NCI-H1436 (cell line): ENCODE data around the gene ATP6V1G3.
"Not testable (repeated sequence)": the region's sequence is repeated elsewhere in the genome, so short reads cannot be mapped to it uniquely, and the experiment has no call there.

Source experiments
- DNase-seq: peaks from one replicate; lab custom pipeline; 2025; lab: John Stamatoyannopoulos, UW

ATP6V1G3 gene

DNA sequence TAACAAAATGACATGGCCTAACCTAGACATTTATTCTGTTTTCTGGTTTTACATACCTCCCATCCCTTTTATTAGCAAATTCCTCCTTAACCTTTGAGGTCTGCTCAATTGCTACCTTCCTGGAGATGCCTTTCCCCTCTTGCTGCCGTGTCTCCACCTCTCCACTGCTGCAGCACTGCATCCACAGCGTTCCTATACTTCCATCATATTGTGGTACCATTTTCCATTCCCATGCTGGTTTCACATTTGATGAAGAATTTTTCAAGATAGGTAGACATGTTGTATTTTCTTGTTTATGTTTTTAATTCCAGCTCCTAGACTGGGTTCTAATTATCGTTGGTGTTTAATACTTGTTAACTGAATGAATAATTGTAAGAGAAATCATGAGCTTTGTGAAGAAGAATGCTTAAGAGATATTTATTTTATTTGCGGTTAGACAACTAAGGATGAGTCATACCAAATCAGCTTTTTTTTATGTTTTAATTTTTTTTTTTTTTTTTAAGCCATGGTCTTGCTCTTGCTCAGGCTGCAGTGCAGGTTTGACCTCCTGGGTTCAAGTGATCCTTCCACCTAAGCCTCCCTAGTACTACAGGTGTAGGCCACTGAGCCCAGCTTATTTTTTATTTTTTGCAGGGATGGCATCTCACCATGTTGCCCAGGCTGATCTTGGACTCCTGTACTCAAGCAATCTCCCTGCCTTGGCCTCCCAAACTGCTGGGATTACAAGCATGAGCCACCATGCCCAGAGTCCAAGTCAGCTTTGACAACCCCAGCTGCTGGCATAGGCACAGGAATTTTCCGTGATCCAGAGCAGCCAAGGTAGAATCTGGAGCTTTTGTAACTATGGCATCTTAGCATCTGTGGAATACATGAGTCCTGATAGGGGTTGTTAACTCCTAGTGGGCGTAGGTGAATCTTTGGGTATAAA is 44.0 kb downstream of the ATP6V1G3 start:
- no peak for DNase-seq

DNA sequence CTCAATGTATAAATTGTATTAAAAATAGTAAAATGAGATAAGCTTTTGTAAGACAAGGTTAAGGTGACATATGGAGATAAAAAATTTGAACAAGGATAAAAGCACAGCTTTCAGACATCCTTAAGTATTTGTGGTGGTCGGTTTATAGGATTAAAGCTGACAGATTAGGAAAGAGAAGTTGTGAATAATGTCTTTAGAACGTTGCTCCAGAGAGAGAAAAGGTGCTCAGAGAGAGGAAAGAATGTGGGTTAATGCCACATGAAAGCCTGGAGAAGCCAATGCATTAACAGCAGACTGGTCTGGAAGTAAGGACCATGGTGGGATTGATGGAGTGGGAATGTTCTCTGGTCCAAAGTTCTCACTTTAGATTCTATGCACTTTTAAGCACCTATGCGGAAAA is 44.8 kb downstream of the ATP6V1G3 start:
- DNase-seq: no peak

DNA sequence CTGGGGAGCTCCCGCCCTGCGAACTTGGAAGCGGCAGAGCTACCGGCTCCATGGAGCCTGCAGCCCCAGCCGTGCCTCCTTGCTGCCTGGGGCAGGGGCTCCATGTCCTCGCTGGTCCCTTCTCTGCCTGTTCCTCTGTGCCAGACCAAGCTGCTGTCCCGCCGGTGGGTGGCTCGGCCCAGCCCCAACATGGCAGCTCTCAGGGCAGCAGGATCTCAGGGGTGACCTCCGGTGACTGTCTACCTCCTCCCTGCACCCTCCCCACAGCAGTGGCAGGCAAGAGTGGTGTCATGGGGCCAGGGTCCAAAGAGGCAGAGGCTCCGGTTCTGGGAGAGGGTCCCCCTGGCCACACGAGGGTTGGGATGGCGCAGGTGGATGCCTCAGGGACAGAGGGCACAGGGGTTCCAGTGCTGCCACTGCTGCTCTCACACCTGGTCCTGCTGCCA is 45.8 kb downstream of the ATP6V1G3 start:
- DNase-seq: no peak

DNA sequence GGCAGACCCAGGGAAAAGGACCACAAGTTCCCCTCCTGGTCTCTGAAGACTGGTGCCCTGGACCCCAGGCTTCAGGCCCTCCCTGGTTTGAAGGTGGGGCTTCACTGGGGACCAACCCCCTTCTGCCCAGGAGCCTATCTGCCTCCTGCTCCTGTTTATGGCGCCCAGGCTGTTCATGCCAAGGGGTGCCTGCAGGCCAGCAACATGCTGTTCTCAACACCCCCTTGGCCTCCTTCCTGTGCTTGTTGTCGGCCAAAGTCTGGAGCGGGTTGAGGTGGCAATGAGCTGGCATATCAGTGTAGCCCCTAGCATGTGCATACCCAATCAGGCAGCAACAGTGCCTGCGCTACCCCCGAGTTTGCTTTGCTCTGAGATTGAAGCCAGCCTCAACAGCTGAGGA is 46.3 kb downstream of the ATP6V1G3 start:
- no peak for DNase-seq

DNA sequence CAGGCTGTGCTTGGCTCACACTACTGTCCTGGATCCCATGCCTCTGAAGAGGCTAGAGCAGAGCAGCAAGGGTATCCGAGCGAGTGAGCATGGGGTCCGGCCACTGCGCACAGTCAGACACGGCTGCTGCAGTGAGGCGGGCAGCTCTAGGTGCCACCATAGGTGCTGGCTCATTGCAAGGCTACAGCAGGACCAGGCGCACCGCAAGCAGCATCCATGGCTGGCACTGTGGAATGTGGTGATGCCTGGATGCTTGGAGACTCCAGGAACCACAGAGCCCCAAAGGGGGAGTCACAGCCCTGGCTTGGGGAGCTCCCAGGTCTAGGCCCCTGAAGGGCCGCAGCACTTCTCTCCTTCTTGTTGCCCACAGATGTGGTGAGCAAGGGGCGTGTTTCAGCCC is 47.2 kb downstream of the ATP6V1G3 start:
- DNase-seq: no peak

DNA sequence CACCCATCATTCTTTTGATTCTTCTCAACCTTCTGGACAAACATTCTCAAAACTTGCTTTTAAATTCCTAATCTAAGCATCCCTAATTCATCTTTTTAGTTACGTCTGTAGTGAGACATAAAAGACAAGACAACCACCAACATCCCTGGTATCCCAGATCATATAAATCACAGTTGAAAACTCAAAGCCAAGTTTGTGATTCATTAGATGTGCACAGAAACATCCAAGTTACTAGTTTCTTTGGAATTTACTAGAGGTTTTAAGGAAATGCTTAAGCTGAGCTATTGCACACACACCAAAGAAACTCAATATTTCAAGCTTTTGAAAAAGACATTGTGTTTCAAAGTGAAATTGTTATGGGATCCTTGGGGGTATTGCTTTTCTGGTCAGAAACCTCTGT is 47.6 kb downstream of the ATP6V1G3 start:
- no peak for DNase-seq

DNA sequence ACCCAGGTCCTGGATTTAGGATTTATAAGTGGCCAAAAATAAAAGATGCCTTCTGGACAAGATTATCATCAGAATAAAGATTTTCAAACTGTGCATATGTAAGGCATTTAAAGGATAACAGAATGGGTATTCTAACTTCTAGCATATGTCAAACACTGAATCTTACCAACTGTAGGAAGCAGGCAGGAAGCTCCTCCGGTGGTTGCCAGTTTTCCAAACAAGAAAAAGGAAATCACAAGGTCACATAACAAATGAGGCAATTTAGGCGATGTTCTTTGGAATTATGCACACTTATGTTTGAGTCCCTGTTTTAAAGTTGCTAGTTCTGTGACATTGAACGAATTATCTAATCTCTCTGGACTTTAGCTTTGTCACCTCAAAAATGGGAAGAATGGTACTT is 48.9 kb downstream of the ATP6V1G3 start:
- no peak for DNase-seq

DNA sequence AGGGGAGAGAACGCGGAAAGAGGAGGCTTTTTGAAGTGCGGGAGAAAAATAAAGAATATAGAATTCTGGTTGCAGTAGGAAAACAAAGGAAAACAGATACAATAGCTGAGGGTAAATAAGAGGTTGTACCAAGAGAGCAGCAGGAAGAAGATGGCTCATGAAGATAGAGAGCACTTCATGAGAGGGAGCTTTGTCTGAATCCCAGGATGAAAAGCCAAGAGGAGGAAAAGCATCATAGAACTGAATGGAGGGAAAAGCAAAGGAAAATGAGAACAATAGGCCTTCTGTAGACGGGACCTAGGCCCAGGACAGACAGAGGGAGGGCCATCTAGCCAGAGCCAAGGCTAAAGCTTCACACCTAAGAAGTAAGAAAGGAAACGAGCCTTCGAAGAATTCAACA is 49.5 kb downstream of the ATP6V1G3 start:
- no peak for DNase-seq

DNA sequence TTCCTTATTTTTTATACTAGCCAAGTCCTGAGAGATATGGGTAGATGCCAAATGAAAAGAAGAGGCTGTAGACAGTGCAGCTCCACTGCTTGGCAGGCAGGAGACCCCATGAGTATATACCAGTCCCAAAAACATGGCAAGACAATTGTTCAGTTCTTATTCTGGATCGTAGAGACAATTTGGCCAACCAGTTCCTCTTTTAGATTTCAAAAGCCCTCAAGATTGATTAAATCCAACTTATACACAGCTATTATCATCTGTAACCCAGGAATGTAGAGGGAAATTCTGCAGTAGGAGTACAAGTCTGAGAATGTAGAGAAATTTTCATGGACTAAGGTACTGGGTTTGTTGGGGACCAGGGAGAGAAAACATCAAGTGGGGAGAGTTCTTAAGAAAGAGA is 50.3 kb downstream of the ATP6V1G3 start:
- no peak for DNase-seq

DNA sequence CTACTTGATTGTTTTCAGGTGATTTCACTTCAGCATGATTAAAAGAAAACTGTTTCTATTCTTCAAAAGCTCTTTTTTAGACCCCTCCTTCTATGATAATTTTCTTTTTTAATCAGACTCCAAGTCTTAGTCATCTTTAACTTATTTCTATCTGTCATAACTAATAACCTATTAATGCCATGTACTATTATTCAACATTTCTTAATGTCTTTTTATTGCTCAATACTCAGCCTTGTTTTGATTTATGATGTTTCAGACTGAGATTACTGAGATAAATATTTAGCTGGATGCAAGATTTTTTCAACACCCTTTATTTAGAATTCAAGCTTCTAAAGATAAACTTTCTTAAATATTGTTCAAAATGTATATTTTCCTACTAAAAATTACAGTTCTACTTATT is 53.6 kb downstream of the ATP6V1G3 start:
- no peak for DNase-seq

DNA sequence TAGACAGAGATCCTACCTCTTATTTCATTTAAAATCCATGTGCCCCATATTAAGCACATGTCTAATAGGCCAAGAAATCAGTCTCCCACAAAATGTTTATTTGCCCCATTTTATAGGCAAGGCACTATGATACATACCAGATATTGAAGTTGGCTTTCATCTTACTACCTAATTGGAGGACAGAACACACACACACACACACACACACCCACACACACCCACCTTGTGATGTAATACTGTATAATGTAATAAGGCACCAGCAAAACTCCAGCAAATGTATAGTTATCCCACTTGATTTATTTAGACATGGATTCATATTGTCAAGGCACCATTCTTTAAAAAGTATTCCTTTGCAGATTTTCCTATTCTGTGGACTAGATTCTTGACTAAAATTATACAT is 56.8 kb downstream of the ATP6V1G3 start:
- DNase-seq: no peak

DNA sequence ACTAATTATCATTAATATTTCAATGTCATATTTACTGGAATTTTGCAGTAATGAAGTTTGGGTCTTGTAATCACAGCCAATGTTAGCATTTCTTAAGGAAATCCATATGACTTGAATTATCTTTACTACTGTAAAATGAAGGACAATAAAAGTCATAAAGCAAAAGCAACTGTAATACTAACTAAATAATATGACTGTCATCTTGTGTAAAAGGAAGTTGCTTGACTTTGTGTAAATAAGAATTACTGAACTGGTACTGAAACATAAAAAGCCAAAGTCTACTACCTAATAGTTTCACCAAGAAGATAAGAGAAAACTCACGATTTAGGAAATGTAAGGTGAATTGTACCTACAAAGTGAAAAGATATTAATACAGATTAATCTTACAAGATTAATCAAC is 57.5 kb downstream of the ATP6V1G3 start:
- DNase-seq: no peak

DNA sequence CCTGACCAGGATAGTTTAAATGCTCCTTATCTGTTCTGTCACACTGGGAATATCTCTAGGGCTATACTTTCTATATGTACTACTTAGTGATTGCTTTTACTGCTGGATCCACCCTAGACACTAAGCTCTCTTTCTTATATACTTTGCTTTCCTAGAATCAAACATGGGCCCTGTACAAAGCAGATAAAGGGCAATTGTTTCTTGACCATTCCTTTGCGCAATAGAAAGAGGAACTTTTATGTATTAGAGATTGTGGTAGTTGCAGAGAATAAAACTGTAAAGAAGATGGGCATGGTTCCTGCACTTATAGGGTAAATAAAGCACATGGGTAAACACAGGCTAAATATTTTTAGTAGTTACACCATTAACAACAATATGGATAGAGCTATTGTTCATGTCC is 58.8 kb downstream of the ATP6V1G3 start:
- no peak for DNase-seq

DNA sequence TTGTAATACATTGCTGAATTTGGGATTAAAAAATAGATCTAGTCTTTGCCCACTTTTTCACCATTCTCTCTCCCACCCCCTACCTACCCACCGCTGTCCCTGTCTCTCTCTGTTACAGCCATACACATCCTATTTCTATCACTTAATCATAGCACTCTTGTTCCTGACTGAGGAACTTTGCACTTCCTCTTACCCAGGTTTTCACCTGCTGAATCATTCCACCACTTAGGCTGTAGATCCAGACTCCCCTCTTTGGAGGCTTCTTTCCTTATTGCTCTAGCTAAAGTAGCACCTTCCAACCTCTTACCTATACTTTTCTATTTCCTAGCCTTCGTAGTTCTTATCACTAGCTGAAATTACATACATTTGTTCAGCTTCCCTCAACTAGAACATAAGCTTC is 59.6 kb downstream of the ATP6V1G3 start:
- no peak for DNase-seq

DNA sequence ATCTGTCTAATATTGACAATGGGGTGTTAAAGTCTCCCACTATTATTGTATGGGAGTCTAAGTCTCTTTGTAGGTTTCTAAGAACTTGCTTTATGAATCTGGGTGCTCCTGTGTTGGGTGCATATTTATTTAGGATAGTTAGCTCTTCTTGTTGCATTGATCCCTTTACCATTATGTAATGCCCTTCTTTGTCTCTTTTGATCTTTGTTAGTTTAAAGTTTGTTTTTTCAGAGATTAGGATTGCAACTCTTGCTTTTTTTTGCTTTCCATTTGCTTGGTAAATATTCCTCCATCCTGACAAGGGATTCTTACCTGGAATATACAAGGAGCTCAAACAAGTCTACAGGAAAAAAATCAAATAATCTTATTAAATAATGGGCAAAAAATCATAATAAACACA is 63.1 kb downstream of the ATP6V1G3 start:
- not testable (repeated sequence) for DNase-seq
